ENCODE results near the gene MAD1L1. TPM values are rescaled to one million over a fixed set of nuclear protein-coding genes. Genes with fewer than 3 reads are reported as not detected.

Gene MAD1L1
- total RNA-seq, 1 experiment from 2014 or later: 43.8 TPM

DNA sequence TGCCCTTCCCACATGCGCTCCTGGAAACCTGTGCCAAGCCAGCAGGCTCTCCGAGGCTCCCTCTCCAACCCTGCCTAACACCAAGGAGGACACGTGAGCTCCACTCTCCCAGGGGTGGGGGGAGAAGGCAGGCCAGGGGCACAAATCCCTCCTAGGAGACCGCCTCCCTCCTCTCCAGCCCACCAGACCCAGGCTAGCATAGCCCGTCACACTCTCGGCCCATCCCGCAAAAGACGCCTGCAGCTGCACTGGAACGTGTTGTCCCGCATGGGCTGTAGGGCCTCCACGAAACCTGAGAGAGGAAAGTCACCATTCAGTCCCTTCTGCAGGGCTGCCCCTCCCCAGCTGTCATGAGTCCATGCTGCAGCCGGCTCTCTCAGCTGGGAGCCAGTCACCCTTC, 126.3 kb downstream of the MAD1L1 start:
- TF ChIP-seq USF2 (CRISPR knock-in tag; IDR thresholded peaks at IDR 0.05): no peak
- no peak for TF ChIP-seq MLX (CRISPR knock-in tag; IDR thresholded peaks at IDR 0.05)
- TF ChIP-seq MAX (CRISPR knock-in tag; IDR thresholded peaks at IDR 0.05): no peak
- ChIA-PET CTCF (no interaction called here), POLR2A (no interaction called here)
- peaks cover 36% of the 10 kb centered on the region for H3K4me1 Mint-ChIP-seq
- no peaks in the 10 kb centered on the region for H3K9me3 Mint-ChIP-seq
- peak overlapping the region; percentile 11; the same call in 1 of the 2 replicates for H3K27ac Mint-ChIP-seq
- H3K36me3 Mint-ChIP-seq: no peaks in the 10 kb centered on the region; the same call in none of the 2 replicates
- no peaks in the 10 kb centered on the region for H3K27me3 Mint-ChIP-seq (ENCODE audit: low read depth)
- ATAC-seq: no peak
- H3K4me3 Mint-ChIP-seq: no peak overlapping the region
- DNase-seq (ENCODE audit: low spot score): no peak

DNA sequence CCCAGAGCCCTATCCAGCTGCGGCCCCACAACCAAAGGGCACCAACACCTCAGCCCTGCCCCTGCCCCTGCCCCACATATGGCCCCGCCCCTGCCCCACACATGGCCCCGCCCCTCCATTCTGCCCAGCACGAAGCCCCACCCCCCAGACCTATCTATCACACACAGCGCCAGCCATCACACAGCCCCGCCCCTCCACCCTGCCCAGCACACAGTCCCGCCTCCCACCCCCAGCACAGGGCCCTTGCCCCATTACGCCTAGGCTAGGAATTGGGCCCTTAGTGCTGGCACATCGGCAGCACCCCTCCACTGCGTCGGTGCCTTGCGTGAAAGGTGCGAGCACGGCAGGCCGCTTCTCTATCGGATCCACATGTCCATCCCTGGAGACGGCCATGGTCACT, 126.8 kb downstream of the MAD1L1 start:
- POLR2A ChIA-PET: no interaction called here
- no peaks in the 10 kb centered on the region for H3K27me3 Mint-ChIP-seq (ENCODE audit: low read depth)
- H3K9me3 Mint-ChIP-seq: no peaks in the 10 kb centered on the region
- peak overlapping the region; percentile 86; the same call in 1 of the 2 replicates for H3K27ac Mint-ChIP-seq
- TF ChIP-seq ESRRA (CRISPR knock-in tag; IDR thresholded peaks at IDR 0.05; ENCODE audit: borderline replicate concordance) (no peak), CBFB (CRISPR knock-in tag; IDR thresholded peaks at IDR 0.05; ENCODE audit: low read depth) (no peak), E2F5 (CRISPR knock-in tag; IDR thresholded peaks at IDR 0.05) (no peak), ZBTB21 (CRISPR knock-in tag; IDR thresholded peaks at IDR 0.05; ENCODE audit: borderline replicate concordance) (no peak), USF1 (CRISPR knock-in tag; IDR thresholded peaks at IDR 0.05) (no peak), JUN (CRISPR knock-in tag; IDR thresholded peaks at IDR 0.05) (no peak), JAZF1 (CRISPR knock-in tag; IDR thresholded peaks at IDR 0.05) (no peak), GTF2I (CRISPR knock-in tag; conservative IDR thresholded peaks at IDR 0.05) (no peak), MXD4 (CRISPR knock-in tag; IDR thresholded peaks at IDR 0.05; ENCODE audit: borderline replicate concordance) (no peak), HMGA2 (CRISPR knock-in tag; IDR thresholded peaks at IDR 0.05) (no peak), NR1H2 (CRISPR knock-in tag; IDR thresholded peaks at IDR 0.05) (no peak)
- TF ChIP-seq, protein P1, sequence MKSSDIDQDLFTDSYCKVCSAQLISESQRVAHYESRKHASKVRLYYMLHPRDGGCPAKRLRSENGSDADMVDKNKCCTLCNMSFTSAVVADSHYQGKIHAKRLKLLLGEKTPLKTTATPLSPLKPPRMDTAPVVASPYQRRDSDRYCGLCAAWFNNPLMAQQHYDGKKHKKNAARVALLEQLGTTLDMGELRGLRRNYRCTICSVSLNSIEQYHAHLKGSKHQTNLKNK (CRISPR knock-in tag; IDR thresholded peaks at IDR 0.05): no peak
- TF ChIP-seq, protein P2, sequence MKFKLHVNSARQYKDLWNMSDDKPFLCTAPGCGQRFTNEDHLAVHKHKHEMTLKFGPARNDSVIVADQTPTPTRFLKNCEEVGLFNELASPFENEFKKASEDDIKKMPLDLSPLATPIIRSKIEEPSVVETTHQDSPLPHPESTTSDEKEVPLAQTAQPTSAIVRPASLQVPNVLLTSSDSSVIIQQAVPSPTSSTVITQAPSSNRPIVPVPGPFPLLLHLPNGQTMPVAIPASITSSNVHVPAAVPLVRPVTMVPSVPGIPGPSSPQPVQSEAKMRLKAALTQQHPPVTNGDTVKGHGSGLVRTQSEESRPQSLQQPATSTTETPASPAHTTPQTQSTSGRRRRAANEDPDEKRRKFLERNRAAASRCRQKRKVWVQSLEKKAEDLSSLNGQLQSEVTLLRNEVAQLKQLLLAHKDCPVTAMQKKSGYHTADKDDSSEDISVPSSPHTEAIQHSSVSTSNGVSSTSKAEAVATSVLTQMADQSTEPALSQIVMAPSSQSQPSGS (CRISPR knock-in tag; IDR thresholded peaks at IDR 0.05; ENCODE audit: borderline replicate concordance, low read depth): no peak
- H3K4me1 Mint-ChIP-seq: peaks cover 32% of the 10 kb centered on the region
- DNase-seq (ENCODE audit: low spot score) (peak; percentile 71), ATAC-seq (peak; percentile 77)
- H3K36me3 Mint-ChIP-seq: no peaks in the 10 kb centered on the region; the same call in none of the 2 replicates
- CTCF ChIA-PET: no interaction called here
- no peak overlapping the region for H3K4me3 Mint-ChIP-seq

DNA sequence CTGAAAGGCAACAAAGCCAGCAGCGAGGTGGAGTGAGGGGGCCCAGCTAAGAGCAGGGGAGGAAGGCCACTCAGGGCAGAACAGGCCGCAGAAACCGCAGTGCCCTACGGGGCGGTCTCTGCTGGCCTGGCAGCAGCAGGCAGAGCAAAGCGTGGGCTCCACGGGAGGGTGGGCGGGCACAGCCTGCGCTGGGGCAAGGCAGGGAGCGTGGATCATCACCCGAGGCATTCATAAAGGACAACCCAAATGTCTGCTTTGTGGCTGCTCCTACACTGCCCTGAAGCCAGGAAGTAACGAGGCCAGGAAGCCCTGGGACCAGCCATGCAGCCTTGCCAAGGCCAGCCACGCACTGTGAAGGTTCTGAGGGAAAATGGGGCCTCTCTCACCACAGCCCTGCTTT, 127.5 kb downstream of the MAD1L1 start:
- no peaks in the 10 kb centered on the region for H3K9me3 Mint-ChIP-seq
- no peak for TF ChIP-seq ZNF423 (CRISPR knock-in tag; IDR thresholded peaks at IDR 0.05)
- TF ChIP-seq ZNF425 (CRISPR knock-in tag; conservative IDR thresholded peaks at IDR 0.05): no peak
- TF ChIP-seq SOX15 (CRISPR knock-in tag; IDR thresholded peaks at IDR 0.05): no peak
- no peak for TF ChIP-seq NR3C1 (CRISPR knock-in tag; conservative IDR thresholded peaks at IDR 0.05; ENCODE audit: low read depth)
- TF ChIP-seq ETV6 (CRISPR knock-in tag; IDR thresholded peaks at IDR 0.05): no peak
- no peaks in the 10 kb centered on the region for H3K27me3 Mint-ChIP-seq (ENCODE audit: low read depth)
- CTCF ChIA-PET: interaction anchor here (0.8 to 1.6 kb wide), 3 partner anchors 42 to 70 kb away, joined by 3 to 4 read pairs (median 3); no protein-coding TSS in a partner anchor
- ATAC-seq: no peak
- POLR2A ChIA-PET: no interaction called here
- H3K4me1 Mint-ChIP-seq: peaks cover 26% of the 10 kb centered on the region
- DNase-seq (ENCODE audit: low spot score): no peak
- H3K4me3 Mint-ChIP-seq: no peak overlapping the region
- H3K36me3 Mint-ChIP-seq: no peaks in the 10 kb centered on the region; the same call in none of the 2 replicates
- H3K27ac Mint-ChIP-seq: peak overlapping the region; percentile 89
